Right lobe of liver (tissue), 4 donors: ENCODE data around the gene RTKN.

ENCODE experiments used
- CTCF ChIP-seq, 4 donors: fragments of 200-600 bp in 3 of 4; fragments of 450-650 bp in 1 of 4; IDR thresholded peaks; one replicate each; pipeline versions ENCODE4 v1.5.1 to v1.8.0; 2016 to 2022; ENCODE audit warnings: antibody characterized with exemption in 4 of 4, mild to moderate bottlenecking in 2 of 4
- POLR2A ChIP-seq: fragments of 450-650 bp; IDR thresholded peaks from one replicate; pipeline ENCODE4 v1.6.1; 2017; ENCODE audit warnings: antibody characterized with exemption, mild to moderate bottlenecking
- donor health status: DM: no; HTN: no; CAD: no.
- donor health status: DM: no; HTN: no; CAD: no.
- donor health status: DM: no; HTN: yes; CAD: no.

- TF ChIP-seq CTCF (IDR thresholded peaks at IDR 0.05) (no peak), POLR2A (no peak)
These were observed 7.0 kb upstream of the RTKN start for GRCh38 chr2:74448771-74449170.
